Upper lobe of left lung (tissue), 6 donors: ENCODE results near the gene SAP30BP. TPM values are rescaled to one million over a fixed set of nuclear protein-coding genes. Genes with fewer than 3 reads are reported as not detected.

ENCODE experiments used
- ATAC-seq, 2 donors: fragments of 200-7000 bp; cut with Tn5 transposase; one replicate each; pipeline ENCODE4 v1.9.1; 2022; ENCODE audit warnings: mild to moderate bottlenecking in 2 of 2, moderate library complexity in 2 of 2; ENCODE audit not compliant: low FRiP score in 2 of 2
- DNase-seq, 2 donors: peaks; one replicate each; pipeline ENCODE4 v3.0.0-alpha.2; 2019 to 2020
- H3K27ac ChIP-seq, 4 donors: fragments of 200-600 bp; sonication (generic); one replicate each; pipeline ENCODE4 v1.5.1; 2016 to 2019
- H3K27me3 ChIP-seq, 4 donors: fragments of 200-600 bp; sonication (generic); one replicate each; pipeline ENCODE4 v1.5.1; 2017 to 2019
- H3K36me3 ChIP-seq, 4 donors: fragments of 200-600 bp; sonication (generic); one replicate each; pipeline ENCODE4 v1.5.1; 2016 to 2019
- H3K4me1 ChIP-seq, 4 donors: fragments of 200-600 bp; sonication (generic); one replicate each; pipeline ENCODE4 v1.5.1; 2018 to 2019
- H3K4me3 ChIP-seq, 4 donors: fragments of 200-600 bp; sonication (generic); one replicate each; pipeline ENCODE4 v1.5.1; 2017 to 2019; ENCODE audit warnings: mild to moderate bottlenecking in 2 of 4, moderate library complexity in 1 of 4
- H3K9me3 ChIP-seq, 4 donors: fragments of 200-600 bp; sonication (generic); one replicate each; pipeline ENCODE4 v1.5.1; 2018 to 2019
- CTCF ChIP-seq, 6 experiments: fragments of 450-650 bp in 4 of 6; fragments of 200-600 bp in 2 of 6; sonication (generic) in 2 of 6; IDR thresholded peaks; one replicate each; pipeline ENCODE4 v1.5.1; 2016 to 2019; ENCODE audit warnings: antibody characterized with exemption in 6 of 6
- EP300 ChIP-seq, 4 donors: sonication (generic); formaldehyde crosslinking; IDR thresholded peaks; one replicate each; pipeline ENCODE4 v1.5.1; 2017; ENCODE audit warnings: antibody characterized with exemption in 4 of 4, control low read depth in 2 of 4
- POLR2A ChIP-seq, 4 donors: fragments of 450-650 bp; IDR thresholded peaks; one replicate each; pipeline ENCODE4 v1.5.1; 2016 to 2017; ENCODE audit warnings: antibody characterized with exemption in 4 of 4, mild to moderate bottlenecking in 2 of 4
- POLR2AphosphoS5 ChIP-seq, 2 donors: sonication (generic); formaldehyde crosslinking; IDR thresholded peaks; one replicate each; pipeline ENCODE4 v1.5.1; 2017; ENCODE audit warnings: antibody characterized with exemption in 2 of 2
- WGBS, 2 donors: methylation state at CpG; one replicate each; pipeline ENCODE4 v1.1.5; 2017 to 2018; 5-methylcytosine and 5-hydroxymethylcytosine counted together
- total RNA-seq, 6 donors: library from RNA; depleted of rRNA in 4 of 6; stranded (reverse); fragments of >200 nt in 4 of 6; gene quantifications; one replicate each; pipeline versions ENCODE4 v1.1.0 to v1.2.1, GENCODE V29; 2016 to 2021
- donor health status: DM: no; HTN: no; CAD: no; lungs with moderate emphysema.
- donor health status: DM: no; HTN: yes; CAD: no; lungs with severe emphysema.

SAP30BP gene
- total RNA-seq, 6 donors from 2014 or later = 64.1 to 125 (median 80.8) TPM

GRCh38 chr17:75721463-75722011 is 54.4 kb downstream of the SAP30BP start:
- H3K9me3 ChIP-seq = no peaks in the 10 kb centered on the region
- ATAC-seq (no peak), DNase-seq (no peak)
- H3K4me1 ChIP-seq = peaks cover 20 to 44% (median 26%) of the 10 kb centered on the region in 4 donors
- TF ChIP-seq EP300 (IDR thresholded peaks at IDR 0.05) (no peak), POLR2AphosphoS5 (IDR thresholded peaks at IDR 0.05) (no peak), CTCF (IDR thresholded peaks at IDR 0.05) (no peak), POLR2A (IDR thresholded peaks at IDR 0.05) (no peak)
- H3K27ac ChIP-seq = peak overlapping the region; percentile 69 to 85 (median 76)
- H3K27me3 ChIP-seq = peaks cover 0 to 12% (median 5%) of the 10 kb centered on the region in 4 donors
- peaks cover 0 to 7% (median 0%) of the 10 kb centered on the region in 4 donors for H3K36me3 ChIP-seq
- H3K4me3 ChIP-seq = peak overlapping the region; percentile 6 to 58 (median 52)
- 40 to 100% methylated on average over 1 to 9 of the region's 33 CpGs for WGBS, 2 donors

GRCh38 chr17:75722076-75722475 is 54.9 kb downstream of the SAP30BP start:
- Histone ChIP-seq H3K27me3 (peaks cover 0 to 12% (median 5%) of the 10 kb centered on the region in 4 donors), H3K4me1 (peaks cover 20 to 44% (median 26%) of the 10 kb centered on the region in 4 donors), H3K36me3 (peaks cover 0 to 9% (median 0%) of the 10 kb centered on the region in 4 donors), H3K9me3 (no peaks in the 10 kb centered on the region), H3K4me3 (peak overlapping the region in 3 of 4 donors; percentile 48 to 58 (median 55)), H3K27ac (peak overlapping the region; percentile 69 to 85 (median 76))
- 66% methylated on average over 5 of the region's 5 CpGs for WGBS, 2 donors
- peak in 1 of 2 donors; percentile 17 for ATAC-seq
- no peak for DNase-seq
- TF ChIP-seq POLR2A (IDR thresholded peaks at IDR 0.05) (no peak), EP300 (IDR thresholded peaks at IDR 0.05) (no peak), CTCF (IDR thresholded peaks at IDR 0.05) (no peak), POLR2AphosphoS5 (IDR thresholded peaks at IDR 0.05) (no peak)

GRCh38 chr17:75722542-75723095 is 55.5 kb downstream of the SAP30BP start:
- no peak for ATAC-seq
- TF ChIP-seq CTCF (IDR thresholded peaks at IDR 0.05) = no peak
- no peak for TF ChIP-seq EP300 (IDR thresholded peaks at IDR 0.05)
- no peak for TF ChIP-seq POLR2A (IDR thresholded peaks at IDR 0.05)
- no peak for TF ChIP-seq POLR2AphosphoS5 (IDR thresholded peaks at IDR 0.05)
- no peak for DNase-seq
- H3K4me1 ChIP-seq = peaks cover 20 to 44% (median 26%) of the 10 kb centered on the region in 4 donors
- H3K27me3 ChIP-seq = peaks cover 0 to 12% (median 5%) of the 10 kb centered on the region in 4 donors
- peak overlapping the region in 3 of 4 donors; percentile 48 to 58 (median 55) for H3K4me3 ChIP-seq
- peak overlapping the region in 3 of 4 donors; percentile 69 to 85 (median 76) for H3K27ac ChIP-seq
- peaks cover 0 to 12% (median 0%) of the 10 kb centered on the region in 4 donors for H3K36me3 ChIP-seq
- H3K9me3 ChIP-seq = no peaks in the 10 kb centered on the region
- WGBS, 2 donors = 83 to 91% methylated on average over 7 to 9 of the region's 9 CpGs

- peaks cover 0 to 15% (median 0%) of the 10 kb centered on the region in 4 donors for H3K36me3 ChIP-seq
- 74 to 79% methylated on average over 8 to 15 of the region's 18 CpGs for WGBS, 2 donors
- peak overlapping the region in 2 of 4 donors; percentile 69 to 85 for H3K27ac ChIP-seq
- peaks cover 20 to 44% (median 26%) of the 10 kb centered on the region in 4 donors for H3K4me1 ChIP-seq
- TF ChIP-seq POLR2AphosphoS5 (IDR thresholded peaks at IDR 0.05) (peak in 1 of 2 donors; percentile 20), CTCF (IDR thresholded peaks at IDR 0.05) (no peak)
- DNase-seq (no peak), ATAC-seq (no peak)
- peaks cover 0 to 12% (median 5%) of the 10 kb centered on the region in 4 donors for H3K27me3 ChIP-seq
- no peaks in the 10 kb centered on the region for H3K9me3 ChIP-seq
- peak overlapping the region in 1 of 4 donors; percentile 58 for H3K4me3 ChIP-seq
Observed at GRCh38 chr17:75723171-75723930, 56.2 kb downstream of the SAP30BP start.
